ELF-1 (cell line): ENCODE results near the gene RXRA.

Source experiments
- DNase-seq: peaks from one replicate; pipeline ENCODE4 v3.0.0-alpha.2; 2016; ENCODE audit warnings: low read depth, low spot score

The RXRA gene

DNA sequence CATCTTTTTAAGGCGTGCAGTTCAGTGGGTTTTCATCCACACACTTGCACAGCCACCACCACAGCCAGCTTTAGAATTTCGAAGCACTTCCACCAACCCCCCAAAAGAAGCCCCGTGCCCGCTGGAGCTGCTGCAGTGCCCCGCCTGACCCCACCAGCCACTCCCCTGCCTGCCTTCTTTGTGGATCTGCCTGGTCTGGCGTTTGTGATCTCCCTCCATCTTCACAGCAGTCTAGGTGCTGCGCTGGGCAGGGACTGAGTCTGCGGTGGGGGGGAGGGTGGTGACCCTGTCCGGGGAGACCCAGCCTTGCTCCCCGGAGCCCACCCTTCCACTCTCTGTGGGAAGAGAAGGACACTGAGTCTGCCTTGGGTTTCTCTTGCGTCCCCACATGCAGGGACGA is 40.8 kb downstream of the RXRA start:
- DNase-seq: no peak

DNA sequence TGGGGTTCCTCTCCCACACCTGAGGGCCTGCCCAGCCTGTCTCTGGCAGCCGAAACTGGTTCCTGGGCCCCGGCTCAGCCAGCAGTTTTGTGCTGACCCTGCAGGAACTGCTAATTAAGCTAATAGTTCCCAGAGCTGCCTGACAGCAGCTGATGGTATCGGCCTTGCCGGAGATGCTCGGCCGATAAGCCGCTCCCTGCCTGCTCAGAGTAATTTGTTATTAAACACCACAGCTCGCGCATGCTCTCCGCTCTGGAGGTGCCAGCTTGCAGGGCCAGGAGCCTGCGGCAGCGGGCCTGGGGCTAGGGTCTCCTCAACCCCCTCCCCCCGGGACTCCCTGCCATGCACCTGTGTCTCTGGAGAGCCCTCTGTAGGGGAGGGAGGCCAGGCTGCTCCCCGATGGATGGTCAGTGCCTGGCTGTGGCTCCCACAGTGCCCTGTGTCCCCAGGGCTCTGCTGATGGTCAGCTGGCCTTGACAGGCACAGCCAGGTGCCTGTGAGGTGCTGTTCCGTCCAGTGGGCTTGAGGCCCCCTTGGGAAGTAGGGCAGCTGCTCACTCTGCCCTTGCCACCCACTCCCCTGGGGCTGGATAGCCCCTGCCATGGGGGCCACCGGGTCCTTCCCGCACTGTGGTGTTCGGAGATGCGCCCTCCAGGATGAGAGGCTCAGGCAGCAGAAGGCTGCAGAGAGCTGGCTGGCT is 41.7 kb downstream of the RXRA start:
- DNase-seq: peak; percentile 87

DNA sequence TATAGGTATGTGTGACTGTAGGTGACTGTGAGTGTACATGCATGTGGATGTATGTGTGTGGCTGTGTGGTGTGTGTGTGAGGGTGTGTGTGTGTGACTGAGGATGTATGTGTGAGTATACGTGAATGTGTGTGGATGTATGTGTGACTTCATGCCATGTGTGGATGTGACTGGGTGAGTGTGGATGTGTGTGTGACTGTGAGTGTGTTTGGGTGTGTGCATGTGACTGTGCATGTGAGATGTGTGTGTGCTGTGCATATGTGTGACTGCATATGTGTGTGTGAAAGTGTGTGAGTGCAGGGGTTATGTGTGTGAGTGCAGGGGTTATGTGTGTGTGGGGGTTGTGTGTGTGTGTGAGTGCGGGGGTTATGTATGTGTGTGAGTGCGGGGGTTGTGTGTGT is 42.3 kb downstream of the RXRA start:
- no peak for DNase-seq

DNA sequence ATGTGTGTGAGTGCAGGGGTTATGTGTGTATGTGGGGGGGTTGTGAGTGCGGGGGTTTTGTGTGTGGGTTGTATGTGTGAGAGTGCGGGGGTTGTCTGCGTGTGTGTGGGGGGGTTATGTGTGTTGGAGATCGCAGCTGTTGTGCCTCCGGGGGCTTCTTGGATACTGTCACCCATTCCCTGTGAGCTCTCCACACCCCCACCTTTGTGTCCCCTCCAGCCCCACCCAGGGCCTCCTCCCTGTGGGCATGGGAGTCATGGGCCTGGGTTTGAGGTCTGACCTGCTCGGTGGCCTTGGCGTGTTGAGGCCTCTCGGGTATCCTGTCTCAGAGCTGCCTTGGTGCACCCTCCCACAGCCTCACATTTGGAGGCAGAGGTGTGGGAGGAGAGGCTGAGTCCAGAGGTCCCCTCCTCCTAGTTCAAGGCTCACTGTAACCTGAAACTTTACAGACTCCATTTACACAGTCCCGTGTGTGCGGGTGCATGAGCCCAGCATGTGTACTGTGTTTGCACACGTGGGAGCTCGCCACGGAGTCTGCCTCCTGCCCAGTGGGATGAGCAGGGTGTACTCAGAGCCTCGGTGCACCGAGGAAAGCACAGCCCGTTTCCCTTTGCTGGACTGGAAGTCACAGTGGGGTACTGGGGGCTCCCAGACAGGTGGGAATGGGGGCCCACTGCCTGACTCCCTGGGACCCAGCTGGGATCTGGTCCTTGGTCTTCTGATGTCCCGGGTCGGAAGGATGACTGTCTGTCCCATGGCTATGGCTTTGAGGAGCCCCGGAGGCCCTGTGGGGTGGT is 43.4 kb downstream of the RXRA start:
- DNase-seq: no peak

DNA sequence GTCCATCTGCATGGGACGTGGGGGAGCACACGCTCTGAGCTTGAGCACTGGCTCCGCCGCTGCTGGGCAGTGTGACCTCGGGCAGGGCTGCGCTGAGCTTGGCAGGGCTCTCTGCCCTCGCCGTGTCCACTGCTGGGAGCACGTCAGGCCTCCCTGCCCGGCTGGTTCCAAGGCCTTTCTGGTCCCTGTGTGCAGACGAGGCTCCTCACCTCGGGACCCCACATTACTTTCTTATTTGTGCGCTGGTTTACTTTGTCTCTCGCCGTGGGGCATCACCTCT is 43.9 kb downstream of the RXRA start:
- no peak for DNase-seq

DNA sequence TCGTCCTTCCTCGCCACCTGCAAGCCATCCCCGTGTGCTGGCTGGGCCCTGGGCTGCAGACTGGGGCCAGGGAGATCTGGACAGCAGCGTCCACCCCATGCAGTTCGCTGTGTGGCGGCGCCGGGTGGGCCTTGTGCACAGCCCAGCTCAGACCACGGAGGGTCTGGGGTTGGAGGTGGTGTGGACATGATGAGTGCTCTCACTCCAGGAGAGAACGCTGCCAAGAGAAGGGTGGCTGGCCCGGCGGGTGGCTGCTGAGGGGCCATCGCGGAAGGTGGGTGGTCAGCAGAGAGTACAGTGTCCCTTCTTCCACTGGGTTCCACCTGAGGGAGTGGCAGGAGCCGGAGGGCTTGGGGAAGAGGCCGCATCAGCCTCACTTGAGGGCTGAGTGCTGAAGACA is 44.4 kb downstream of the RXRA start:
- no peak for DNase-seq

DNA sequence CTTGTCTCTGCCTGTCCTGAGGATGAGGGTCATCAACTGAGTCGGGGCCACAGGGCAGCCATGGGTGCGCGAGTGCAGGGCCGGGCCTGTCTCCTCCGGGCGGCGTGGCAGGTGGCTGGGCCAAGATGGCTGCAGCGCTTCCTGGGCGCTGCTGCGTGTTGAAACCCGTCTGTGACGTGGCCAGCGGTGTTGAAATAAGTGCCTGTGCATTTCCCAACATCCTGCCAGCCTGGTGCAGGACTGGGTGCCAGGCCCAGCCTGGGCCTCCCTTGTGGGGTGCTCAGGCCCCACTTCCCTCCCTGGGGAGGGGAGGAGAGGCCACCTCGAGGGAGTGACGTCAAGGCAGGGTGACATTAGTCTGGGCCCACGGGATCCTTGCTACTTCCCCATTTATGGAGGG is 45.5 kb downstream of the RXRA start:
- DNase-seq: no peak

DNA sequence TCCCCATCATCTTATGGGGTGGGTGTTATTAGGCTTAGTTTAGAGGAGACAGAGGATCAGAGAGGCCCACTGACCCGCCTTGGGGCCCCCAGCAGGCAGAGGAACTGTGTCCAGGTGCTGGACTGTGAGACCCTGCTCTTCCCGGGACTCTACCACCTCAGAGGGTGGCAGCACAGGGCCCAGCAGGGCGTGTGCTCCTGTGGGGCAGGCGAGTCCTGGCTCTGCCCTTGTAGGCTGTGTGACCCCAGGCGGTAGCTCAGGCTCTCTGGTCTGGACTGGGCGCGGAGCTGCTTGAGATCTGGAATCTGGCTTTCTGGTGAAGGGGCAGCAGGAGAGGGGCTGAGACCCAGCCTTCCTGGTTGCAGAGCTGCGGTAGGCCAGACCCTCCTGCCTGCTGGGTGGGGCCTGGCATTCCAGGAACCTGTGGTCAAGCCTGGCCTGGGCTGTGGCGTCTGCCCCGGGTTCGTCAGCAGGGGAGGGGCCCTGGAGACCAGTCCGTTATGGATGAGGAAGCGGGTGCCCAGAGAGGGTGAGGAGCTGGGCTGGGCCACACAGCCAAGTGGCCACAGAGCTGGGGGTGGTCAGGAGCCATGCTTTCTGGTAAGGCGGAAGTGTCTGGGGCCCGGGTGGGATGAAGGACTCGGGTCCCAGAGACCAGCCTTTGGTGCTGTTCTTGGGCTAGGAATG is 46.5 kb downstream of the RXRA start:
- peak; percentile 59 for DNase-seq

DNA sequence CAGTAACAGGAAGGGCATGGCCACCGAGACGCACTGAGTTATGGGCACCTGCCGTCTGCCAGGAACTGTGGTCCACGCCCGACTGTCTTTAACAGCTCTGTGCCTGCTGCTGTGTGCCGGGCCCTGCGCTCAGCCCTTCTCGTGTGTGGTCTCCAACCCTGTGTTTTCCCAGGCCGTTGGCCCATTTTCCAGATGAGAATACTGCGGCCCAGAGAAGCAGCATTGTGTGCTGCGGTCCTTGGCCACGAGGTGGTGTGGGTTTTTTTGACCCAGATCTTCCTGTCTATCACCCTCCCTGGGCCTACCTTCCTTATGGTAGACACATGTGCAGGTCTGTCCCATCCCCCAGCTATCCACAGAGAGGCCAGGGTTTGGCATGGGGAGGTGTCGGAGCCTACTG is 47.0 kb downstream of the RXRA start:
- no peak for DNase-seq

DNA sequence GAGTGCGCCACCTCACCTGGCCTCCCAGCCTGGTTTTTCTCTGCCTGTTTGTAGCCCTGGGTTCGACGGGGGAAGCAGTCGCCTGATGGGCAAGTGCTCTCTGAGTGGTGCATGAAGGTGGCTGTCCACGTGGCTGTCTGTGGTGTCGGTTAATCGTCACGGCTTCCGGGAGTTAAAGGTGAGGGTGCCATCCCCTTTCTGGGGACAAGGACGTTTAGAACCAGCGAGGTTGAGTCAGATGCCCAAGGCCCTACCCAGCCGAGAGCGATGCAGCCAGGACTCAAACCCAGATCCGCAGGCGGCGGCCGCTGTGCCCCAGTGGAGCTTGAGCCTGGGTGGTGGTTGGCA is 47.7 kb downstream of the RXRA start:
- DNase-seq: no peak

DNA sequence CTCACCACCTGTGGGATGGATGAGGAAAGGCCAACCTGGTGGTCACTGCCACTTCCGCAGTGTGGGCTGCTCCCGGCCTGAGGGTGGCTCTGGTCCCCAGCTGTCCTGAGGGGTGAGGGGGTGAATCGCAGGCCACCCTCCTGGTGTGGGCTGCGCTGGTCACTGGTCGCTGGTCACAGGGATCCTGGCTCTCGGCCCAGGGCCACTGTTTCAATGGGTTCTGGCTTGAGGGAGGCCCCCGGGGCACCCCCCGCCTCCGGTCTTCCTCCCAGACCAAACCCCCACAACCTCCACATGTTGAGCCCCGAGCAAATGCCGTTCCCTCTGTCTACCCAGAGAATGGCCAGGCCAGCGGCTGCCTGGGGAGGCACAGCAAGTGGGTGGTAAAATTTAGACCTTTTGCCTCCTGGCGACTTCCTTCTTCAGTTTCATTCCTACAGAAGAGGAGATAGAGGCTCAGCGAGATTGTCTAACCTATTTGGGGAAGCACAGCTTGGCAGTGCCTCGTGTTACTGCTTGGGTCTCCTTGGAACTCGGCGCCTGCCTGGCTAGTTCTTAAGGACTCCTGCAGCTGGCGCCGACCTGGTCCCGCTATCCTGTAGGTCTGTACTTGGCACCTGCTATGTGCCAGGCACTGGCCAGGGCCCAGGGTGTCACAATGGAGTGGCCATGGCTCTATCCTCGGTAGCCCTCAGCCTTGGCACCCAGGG is 48.2 kb downstream of the RXRA start:
- no peak for DNase-seq

DNA sequence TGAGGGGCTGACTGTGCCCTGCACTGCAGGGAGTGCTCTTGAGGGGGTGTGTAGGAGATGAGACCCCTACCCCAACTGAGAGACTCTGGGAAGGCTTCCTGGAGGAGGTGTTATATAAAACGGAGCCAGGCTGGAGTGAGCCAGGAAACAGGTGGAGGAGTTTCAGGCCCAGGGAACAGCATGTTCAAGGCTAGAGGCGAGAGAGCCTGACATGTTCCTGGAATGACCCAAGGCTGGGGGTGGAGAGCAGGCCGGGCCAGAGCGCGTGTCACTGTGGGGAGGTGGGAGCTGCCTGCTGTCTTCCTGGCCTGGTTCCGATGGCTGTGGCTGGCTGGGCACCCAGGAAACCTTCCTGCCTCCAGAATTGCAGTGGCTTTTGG is 48.7 kb downstream of the RXRA start:
- DNase-seq: no peak

DNA sequence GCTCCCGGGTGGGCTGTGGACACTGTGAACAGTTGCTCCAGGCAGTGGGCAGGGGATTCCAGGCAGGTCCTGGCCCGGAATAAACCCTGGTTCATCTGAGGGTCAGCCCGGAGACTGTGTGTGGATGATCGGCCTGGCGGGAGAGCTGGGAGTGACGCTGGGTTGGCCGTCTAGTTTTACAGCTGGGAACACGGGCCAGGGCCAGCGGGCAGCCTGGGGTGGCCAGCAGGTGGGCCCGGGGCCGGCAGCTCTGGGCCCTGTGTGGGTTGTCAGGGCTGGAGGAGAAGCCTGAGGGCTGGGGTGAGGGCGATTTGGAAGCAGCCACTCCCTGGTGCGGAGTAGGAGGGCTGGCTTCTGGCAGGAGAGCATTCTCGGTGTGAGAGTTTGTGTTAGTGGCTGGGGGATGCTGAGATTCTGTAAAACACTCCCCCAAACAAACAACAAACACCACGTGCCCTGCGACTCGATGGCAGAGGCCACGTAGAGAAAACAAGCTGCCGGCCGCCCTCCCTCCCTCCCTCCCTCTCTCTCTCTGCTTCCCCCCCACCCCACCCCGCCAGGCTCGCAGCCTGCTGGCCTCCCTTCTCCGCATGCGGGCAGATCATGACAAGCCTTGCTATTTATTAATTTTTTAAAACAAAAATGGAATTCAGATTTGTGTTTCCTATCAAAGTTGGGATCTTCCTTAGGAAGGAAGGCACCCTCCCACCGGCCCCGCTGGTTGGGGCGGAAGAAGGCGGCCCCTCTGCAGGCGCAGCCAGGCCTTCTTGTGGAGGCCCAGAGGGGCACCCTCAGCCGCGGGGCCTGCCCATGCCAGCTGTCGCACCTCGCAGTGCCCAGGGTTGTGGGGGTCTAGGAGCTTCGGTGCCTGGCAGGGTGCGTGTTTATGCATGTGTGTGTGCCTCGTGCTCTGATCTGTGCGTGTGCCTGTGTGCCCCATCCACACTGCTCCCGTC is 49.5 kb downstream of the RXRA start:
- peak; percentile 80 for DNase-seq

DNA sequence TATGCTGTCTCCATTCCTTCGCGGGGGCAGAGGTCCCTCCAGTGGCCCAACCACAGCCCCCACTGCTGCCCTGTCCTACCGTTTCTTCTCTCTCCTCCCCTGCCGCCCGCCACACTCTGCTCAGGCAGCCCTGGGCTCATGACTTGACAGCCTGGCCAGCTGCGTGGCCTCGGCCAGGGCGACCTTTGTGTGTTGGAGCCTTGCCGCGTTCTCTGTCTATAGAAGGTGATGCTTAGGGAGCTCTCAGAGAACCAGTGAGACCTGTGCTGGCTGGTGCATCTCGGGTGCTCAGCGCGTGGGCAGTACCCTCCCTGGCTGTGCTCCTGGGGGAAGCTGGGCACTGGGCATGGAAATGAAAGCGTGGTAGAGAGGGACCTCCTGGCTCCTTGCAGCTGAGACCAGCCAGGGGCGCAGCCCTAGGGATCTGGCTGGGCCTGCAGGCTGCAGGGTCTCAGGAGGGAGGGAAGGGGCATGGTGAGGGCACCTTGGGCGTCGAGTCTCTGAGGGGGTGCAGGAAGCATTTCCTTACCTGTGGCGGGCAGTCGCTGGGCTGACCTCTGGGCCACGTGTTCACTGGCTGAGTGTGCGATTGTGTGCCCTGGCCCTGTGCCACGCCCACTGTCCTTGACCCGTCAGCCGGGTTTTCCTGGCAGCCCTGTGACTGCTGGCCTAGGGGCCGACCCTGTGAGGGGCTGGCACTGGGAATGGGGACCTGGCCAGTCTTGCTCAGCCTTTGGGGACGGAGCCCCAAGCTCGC is 50.3 kb downstream of the RXRA start:
- DNase-seq: no peak

DNA sequence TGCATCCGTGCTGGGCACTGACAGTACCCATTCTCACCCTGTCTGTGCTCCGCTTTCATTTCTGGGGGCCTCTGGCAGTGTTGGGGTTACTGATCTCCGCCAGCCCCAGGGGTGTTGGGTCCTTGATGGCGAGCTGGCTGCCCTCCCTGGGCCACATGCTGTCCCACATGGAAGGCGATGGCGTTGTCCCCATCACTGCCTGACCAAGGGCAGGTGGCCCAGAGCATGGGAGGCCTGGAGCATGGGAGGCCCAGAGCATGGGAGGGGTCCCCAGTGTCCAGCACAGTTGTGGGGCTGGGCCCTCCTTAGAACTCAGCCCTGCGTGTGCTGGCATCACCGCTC is 50.9 kb downstream of the RXRA start:
- DNase-seq: no peak

DNA sequence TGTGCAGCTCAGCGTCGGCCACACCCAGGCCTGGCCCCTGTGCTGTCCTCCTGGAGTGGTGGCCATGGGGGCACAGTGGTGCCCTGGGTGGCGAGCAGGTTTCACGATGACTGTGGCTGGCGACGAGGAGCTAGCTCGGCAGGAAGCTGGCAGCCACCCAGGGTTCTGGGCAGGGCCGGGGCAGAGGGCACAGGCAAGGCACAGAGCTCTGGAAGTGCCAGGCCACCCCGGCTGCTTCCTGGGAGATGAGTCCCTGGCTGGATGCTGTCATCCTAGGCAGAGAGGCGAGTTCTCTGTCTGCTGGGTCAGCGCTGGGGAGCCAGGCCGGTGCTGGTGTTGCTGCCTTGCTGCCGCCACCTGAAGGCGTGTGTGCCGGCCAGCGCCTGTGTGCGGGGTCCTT is 51.7 kb downstream of the RXRA start:
- DNase-seq: no peak

DNA sequence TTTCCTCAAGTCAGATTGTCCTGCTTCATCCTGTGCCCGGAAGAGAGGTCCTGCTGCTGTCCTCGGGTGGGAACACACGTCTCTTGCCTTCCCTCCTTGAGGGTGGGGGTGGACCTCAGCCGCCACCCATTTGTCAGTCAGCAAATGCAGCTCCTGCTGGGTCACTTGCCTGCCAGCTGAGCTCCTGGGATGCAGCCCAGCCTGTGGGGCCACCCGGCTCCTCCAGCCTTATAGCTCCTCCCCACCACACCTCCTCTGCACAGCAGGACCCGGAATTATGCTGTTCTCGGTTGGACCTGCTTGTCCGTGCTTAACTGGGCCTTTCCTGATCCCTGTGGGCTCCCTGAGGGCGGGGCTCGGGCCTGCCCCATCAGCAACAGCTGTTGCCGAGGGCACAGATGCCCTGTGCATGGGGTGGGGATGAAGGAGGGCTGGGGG is 52.7 kb downstream of the RXRA start:
- DNase-seq: peak; percentile 57

DNA sequence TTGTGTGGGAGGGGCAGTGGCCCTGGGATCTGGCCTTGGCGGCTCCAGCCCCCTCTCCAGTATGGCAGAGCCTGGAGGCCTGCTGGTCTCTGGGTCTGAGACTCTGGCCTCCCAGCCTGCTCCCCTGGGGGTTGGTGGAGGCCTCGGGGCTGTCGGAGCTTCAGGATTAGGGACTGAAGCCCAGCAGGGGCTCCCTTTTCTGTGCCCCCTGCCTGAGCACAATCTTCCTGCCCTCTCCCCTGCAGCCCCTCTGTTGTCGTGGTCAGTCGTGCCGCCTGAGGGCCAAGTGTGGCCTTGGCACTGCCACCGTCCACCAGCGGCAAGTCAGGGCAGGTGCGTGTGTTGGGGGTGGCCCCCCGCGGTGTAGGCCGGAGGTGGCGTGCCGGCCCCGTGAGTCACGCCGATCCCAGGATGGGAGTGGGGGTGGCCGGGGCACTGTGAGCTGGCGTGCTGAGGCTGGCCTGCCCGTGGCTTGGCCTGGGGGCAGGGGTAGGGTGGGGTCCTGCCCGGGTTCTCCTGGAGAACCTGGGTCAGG is 53.6 kb downstream of the RXRA start:
- DNase-seq: no peak

DNA sequence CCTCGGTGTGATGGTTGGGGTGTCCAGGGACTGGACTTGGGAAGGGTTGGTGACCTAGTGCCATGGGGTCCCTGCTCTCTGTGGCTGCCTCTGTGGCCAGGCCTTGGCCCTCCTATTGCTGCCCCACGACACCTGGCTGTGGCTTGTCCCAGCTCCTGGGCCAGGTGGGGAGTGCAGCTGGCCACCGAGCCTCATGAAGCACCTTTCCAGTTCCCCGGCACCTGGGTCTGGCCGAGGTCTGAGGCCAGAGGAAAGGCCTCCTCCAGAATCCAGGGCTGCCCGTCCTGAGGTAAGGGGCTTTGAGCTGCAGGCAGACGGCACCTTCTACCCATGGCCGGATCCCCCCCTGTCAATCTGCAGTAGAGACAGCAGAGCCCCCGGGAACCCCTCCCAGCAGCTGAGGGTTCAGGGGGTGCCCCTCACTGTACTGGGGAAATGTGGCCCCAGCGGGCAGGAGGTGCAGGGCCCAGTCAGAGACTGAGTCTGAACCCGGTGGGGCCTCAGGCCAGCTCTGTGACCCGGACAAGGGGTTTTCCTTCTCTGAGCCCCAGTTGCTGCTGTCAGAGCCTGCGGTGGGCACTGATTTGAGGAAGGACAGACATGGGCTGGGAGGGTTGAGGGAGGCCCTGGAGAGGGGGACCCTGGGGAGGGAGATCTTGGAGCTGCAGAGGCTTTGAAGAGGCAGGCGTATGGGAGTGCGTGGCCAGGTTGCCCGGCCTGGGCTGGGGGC is 54.5 kb downstream of the RXRA start:
- no peak for DNase-seq

DNA sequence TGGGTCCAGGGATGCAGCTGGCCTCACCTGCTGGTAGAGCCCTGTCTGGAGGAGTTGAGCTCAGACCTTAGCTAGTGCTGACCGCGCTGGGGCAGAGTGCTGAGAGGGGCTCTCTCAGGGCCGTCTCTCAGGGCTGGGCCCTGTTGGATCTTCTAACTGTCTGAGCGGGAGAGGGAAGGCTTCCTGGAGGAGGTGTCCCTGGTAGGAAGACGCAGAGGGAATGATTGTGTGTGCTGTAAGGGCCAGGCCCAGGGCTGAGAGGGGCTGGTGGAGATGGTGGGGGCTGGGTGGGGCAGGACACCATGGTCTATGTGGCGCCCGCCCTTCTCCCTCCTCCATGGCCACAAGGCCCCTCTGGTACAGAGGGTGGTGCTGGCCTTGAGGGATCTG is 55.0 kb downstream of the RXRA start:
- no peak for DNase-seq
